RWPE1 (cell line): ENCODE measurements around the gene SNCG.

Experiments
- CTCF ChIA-PET: fragments of 350-600 bp; sonication (Branson Sonifier 250); formaldehyde crosslinking; extraction: SDS; loops from one replicate; lab custom pipeline; 2021; lab: Yijun Ruan, JAX
- POLR2A ChIA-PET: fragments of 400-600 bp; formaldehyde crosslinking; extraction: SDS; loops from one replicate; lab custom pipeline; 2020; ENCODE audit warnings: antibody characterized with exemption; ENCODE audit not compliant: low non-redundant PET; lab: Yijun Ruan, JAX
- DNase-seq: peaks from one replicate; pipeline ENCODE4 v3.0.0; 2012; ENCODE audit warnings: low spot score
- H3K27ac ChIP-seq: fragments of 450-650 bp; 2 replicates; pipeline ENCODE4 v1.5.1; 2017
- TF ChIP-seq, protein P1 (sequence below): fragments of 450-650 bp; conservative IDR thresholded peaks from 2 replicates; pipeline ENCODE4 v1.5.1; 2017; ENCODE audit warnings: low read depth, mild to moderate bottlenecking

The SNCG gene

DNA sequence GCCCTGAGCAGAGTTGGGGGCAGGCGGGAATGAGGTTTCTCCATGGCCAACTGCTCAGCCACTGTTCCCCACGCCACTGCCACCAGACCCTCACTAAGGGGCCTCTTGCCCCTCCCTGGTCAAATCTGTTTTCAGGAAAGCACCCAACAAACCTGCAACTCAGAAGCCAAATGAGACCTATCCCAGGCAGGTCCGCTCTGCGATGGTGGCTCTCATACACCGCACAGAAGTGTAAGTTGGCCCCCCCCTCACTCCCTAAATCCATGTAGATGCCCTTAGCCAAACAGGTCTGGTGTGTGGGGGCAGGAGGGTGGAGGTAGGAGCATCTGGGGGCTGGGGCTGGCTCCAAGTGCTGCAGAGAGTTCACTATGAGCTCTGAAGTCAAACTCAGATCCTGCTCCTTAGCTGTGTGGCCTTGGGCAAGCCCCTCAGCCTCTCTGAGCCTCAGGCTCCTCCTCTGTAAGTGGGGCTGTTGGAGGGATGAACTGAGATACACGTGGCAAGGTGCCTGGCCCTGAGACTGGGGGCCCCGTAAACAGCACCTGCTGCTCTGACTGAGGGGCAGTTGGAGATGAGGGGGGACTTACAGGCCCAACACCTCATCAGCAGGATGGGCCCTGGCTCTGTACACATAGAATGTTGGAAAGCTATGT is 2.1 kb upstream of the SNCG start:
- no peak for DNase-seq
- CTCF ChIA-PET = interaction anchor here (0.5 to 0.7 kb wide), 3 partner anchors 14 to 139 kb away, joined by 3 to 4 read pairs (median 4); partner anchors contain the start of genes GLUD1 and SHLD2
- TF ChIP-seq, protein P1, sequence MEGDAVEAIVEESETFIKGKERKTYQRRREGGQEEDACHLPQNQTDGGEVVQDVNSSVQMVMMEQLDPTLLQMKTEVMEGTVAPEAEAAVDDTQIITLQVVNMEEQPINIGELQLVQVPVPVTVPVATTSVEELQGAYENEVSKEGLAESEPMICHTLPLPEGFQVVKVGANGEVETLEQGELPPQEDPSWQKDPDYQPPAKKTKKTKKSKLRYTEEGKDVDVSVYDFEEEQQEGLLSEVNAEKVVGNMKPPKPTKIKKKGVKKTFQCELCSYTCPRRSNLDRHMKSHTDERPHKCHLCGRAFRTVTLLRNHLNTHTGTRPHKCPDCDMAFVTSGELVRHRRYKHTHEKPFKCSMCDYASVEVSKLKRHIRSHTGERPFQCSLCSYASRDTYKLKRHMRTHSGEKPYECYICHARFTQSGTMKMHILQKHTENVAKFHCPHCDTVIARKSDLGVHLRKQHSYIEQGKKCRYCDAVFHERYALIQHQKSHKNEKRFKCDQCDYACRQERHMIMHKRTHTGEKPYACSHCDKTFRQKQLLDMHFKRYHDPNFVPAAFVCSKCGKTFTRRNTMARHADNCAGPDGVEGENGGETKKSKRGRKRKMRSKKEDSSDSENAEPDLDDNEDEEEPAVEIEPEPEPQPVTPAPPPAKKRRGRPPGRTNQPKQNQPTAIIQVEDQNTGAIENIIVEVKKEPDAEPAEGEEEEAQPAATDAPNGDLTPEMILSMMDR = no peak
- peak overlapping the region; percentile 83; the same call in 1 of the 2 replicates for H3K27ac ChIP-seq
- POLR2A ChIA-PET = interaction anchor here (0.6 kb wide), 1 partner anchor 14 kb away, joined by 3 read pairs; no protein-coding TSS in a partner anchor

DNA sequence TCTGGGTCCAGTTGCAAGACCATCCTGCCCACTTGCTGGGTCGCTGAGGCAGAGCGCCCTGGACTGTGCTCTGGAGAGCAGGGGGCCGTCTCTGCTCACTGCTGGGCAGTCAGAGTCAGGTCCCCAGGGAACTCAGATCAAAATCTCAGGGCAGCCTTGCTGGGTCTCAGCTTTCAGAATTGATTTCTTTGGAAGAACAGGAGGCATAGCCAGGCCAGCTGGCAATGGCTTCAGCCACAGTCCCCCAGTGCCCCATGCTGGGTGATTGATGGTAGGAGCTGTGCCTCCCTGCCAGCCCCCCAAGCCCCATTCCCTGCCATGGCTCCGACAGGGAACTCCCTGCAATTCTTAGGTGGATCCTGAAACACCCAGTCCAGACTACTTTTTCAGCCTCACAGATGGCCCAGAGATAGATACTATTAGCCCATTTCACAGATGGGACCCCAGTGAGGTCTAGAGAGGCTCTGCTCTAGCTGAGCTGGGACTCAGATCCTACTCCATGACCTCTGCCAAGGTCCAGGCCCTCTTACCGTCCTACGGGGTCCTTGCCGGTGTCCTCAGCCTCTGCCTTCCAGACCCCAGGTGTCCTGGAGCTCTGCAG is 1.5 kb upstream of the SNCG start:
- TF ChIP-seq, protein P1 = no peak
- DNase-seq = no peak
- POLR2A ChIA-PET = interaction anchor here (0.6 kb wide), 1 partner anchor 14 kb away, joined by 3 read pairs; no protein-coding TSS in a partner anchor
- CTCF ChIA-PET = interaction anchor here (0.6 to 0.7 kb wide), 2 partner anchors 14 to 138 kb away, joined by 3 to 4 read pairs; partner anchors contain the start of genes GLUD1 and SHLD2
- H3K27ac ChIP-seq = peak overlapping the region; percentile 83

DNA sequence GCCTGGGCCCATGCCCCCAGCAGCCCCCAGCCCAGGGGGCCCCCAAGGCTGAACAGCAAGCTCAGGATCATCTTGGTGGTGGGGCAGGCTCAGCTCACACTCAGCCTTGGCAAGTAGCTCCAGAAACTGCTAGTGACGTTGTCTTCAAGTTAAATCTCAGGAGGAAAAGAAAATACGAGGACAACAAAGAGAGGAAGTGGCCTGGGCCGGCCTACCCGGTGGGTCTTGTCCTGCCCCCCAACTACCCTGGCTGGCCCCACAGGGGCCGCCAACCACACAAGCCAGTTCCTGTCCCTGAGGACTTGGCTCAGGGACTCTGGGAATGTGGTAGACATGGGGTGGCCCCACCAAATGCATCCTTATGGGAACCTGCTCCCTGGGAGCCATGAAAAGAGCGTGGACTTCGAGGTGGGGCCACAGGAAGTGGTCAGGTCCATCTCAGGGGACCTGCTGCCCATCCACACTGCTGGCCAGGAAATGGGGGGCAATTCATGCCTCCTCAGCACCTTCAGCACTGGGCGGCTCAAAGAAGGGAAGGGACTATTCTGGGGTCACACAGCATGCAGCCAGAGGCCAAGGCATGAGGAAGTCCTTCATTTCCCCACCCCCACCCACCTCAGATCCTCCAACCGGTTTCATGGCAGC is 806 bp upstream of the SNCG start, which contains the start of gene MMRN2:
Gene MMRN2 (minus strand): TSS at position 145 of the 645 bp plus-strand sequence. CDS start 74 bp downstream, at position 71.
- no peak for DNase-seq
- H3K27ac ChIP-seq = peak within 1 kb of the TSS; percentile 83
- ChIA-PET POLR2A (no interaction called here), CTCF (interaction anchor here (0.6 to 2.1 kb wide), 3 partner anchors 9 to 18 kb away, joined by 5 to 8 read pairs (median 7); no protein-coding TSS in a partner anchor)
- TF ChIP-seq, protein P1 = no peak

DNA sequence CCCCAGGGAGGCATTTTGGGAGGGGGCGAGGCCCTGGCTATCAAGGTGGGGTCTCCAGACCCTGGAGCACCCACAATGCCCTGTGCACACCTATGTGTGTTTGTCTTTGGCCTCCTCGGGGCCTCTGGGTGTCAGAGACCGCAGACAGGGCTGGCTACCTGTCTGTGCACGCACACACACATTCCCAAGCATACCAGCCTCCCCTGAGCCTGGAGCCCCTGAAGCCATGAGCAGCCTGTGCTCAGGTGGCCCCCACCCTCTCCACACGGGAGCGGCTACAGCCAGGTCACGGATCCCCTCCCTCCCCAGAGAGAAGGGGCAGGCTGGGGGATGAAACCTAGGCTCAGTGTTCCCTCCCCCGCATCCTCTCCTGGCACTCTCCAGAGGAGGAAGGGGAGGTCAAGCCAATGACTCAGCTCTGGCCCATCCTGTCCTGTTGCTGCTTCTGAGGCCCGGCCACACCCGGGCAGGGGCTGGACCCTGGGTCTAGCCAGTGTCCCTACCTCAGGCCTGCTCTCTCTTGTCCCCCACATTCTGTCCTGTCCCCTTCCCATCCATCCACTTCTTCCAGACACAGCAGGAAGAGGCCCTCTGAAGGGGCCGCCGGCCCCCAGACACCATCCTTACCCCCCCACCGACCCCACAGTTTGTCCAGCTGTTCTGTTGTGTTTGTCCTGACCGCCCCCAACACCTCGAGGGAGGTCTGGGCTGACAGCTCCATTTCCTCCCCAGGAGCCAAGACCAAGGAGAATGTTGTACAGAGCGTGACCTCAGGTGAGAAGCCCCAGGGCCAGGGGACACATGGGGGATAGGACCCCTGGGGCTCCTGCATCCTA is 720 bp downstream of the SNCG start:
- POLR2A ChIA-PET = interaction anchor here (0.7 to 1.7 kb wide), 4 partner anchors 10 to 202 kb away, joined by 3 to 18 read pairs (median 4); partner anchors contain the start of gene ADIRF
- peak; percentile 94 for DNase-seq
- TF ChIP-seq, protein P1 = no peak
- CTCF ChIA-PET = interaction anchor here (0.5 to 2.7 kb wide), 7 partner anchors 8 to 1017 kb away, joined by 3 to 23 read pairs (median 7); partner anchors contain the start of gene ADIRF
- H3K27ac ChIP-seq = peak overlapping the region; percentile 83

DNA sequence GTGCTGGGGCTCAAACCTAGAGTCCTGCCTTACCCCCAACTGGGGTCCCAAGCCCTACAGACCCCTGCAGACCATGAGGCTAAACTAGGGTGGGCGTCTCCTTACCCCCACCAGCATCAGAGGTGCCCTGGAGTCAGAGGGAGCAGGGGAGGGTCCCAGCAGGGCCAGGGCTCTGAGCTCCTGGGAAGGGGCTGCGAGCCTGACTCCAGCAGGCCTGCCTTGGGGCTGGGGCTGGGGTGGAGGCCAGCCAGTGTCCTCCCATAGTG is 1.3 kb downstream of the SNCG start:
- no peak for DNase-seq
- CTCF ChIA-PET = interaction anchor here (0.5 to 2.7 kb wide), 9 partner anchors 7 to 1017 kb away, joined by 3 to 23 read pairs (median 7); partner anchors contain the start of gene ADIRF
- POLR2A ChIA-PET = interaction anchor here (1.2 to 1.7 kb wide), 2 partner anchors 9 to 10 kb away, joined by 3 to 18 read pairs; partner anchors contain the start of gene ADIRF
- TF ChIP-seq, protein P1 = no peak
- H3K27ac ChIP-seq = peak overlapping the region; percentile 83
